B cell (primary cell): Measurements from ENCODE around the gene RIF1. TPM values are rescaled to one million over a fixed set of nuclear protein-coding genes. Genes with fewer than 3 reads are reported as not detected.

Experiments
- ATAC-seq: fragments of 200-7000 bp; cut with Tn5 transposase; one replicate; pipeline ENCODE4 v1.10.0; 2021; ENCODE audit warnings: low read depth, mild to moderate bottlenecking, moderate number of reproducible peaks, moderate library complexity
- CTCF ChIA-PET: fragments of 350-600 bp; sonication (Branson Sonifier 250); formaldehyde crosslinking; loops from one replicate; lab custom pipeline; 2021; ENCODE audit warnings: antibody characterized with exemption, inconsistent platforms; lab: Charles Lee
- POLR2A ChIA-PET: fragments of 350-600 bp; sonication (Branson Sonifier 250); formaldehyde crosslinking; loops from one replicate; lab custom pipeline; 2021; ENCODE audit warnings: antibody characterized with exemption; lab: Charles Lee
- DNase-seq: peaks from one replicate; pipeline ENCODE4 v3.0.0; 2013
- H2AFZ ChIP-seq: 2 replicates; pipeline ENCODE4 v1.6.1; 2012; ENCODE audit warnings: mild to moderate bottlenecking, low read depth, low read length; ENCODE audit not compliant: insufficient read depth, poor library complexity, severe bottlenecking
- H3K27ac ChIP-seq, 2 donors: 1 replicate in 1 of 2; 2 replicates in 1 of 2; pipeline ENCODE4 v1.5.1; 2012 to 2013; ENCODE audit warnings: low read length in 2 of 2, mild to moderate bottlenecking in 2 of 2, moderate library complexity in 1 of 2
- H3K27me3 ChIP-seq, 4 experiments: fragments of 200-600 bp in 1 of 4; sonication (generic) in 1 of 4; replicated peaks in 1 of 4; 1 replicate in 2 of 4; 2 replicates in 2 of 4; pipeline versions ENCODE4 v1.6.1 to v1.7.0; 2013 to 2016; ENCODE audit warnings: low read length in 3 of 4, mild to moderate bottlenecking in 2 of 4, mixed read lengths in 1 of 4, moderate library complexity in 1 of 4; ENCODE audit not compliant: insufficient read depth in 4 of 4, control insufficient read depth in 3 of 4; ENCODE audit errors: control extremely low read depth in 1 of 4
- H3K36me3 ChIP-seq, 2 experiments: replicated peaks in 1 of 2; 1 replicate in 1 of 2; 2 replicates in 1 of 2; pipeline versions ENCODE4 v1.6.1 to v1.7.1; 2013; ENCODE audit warnings: low read length in 1 of 2; ENCODE audit not compliant: insufficient read depth in 2 of 2, control insufficient read depth in 1 of 2; ENCODE audit errors: control extremely low read depth in 1 of 2, extremely low read depth in 1 of 2
- H3K4me1 ChIP-seq, 2 donors: fragments of 200-600 bp in 1 of 2; sonication (generic) in 1 of 2; 1 replicate in 1 of 2; 2 replicates in 1 of 2; pipeline versions ENCODE4 v1.5.1 to v1.6.1; 2013 to 2017; ENCODE audit warnings: low read length in 2 of 2; ENCODE audit not compliant: control insufficient read depth in 2 of 2, insufficient read depth in 2 of 2
- H3K4me2 ChIP-seq: replicated peaks from 2 replicates; pipeline ENCODE3; 2012; ENCODE audit warnings: mild to moderate bottlenecking, low read depth, low read length; ENCODE audit not compliant: poor library complexity, severe bottlenecking
- H3K4me3 ChIP-seq, 5 experiments: fragments of 200-600 bp in 1 of 5; sonication (generic) in 1 of 5; 1 replicate in 3 of 5; 2 replicates in 2 of 5; pipeline versions ENCODE4 v1.5.1 to v1.7.0; 2011 to 2016; ENCODE audit warnings: low read length in 4 of 5, mild to moderate bottlenecking in 4 of 5, low read depth in 2 of 5, control low read depth in 1 of 5, moderate library complexity in 1 of 5; ENCODE audit not compliant: insufficient read depth in 1 of 5; ENCODE audit errors: control extremely low read depth in 1 of 5, extremely low read depth in 1 of 5
- H3K79me2 ChIP-seq: fragments of 200-600 bp; sonication (generic); one replicate; pipeline ENCODE4 v1.6.0; 2016; ENCODE audit warnings: low read length; ENCODE audit not compliant: control insufficient read depth, insufficient read depth
- H3K9ac ChIP-seq: fragments of 200-600 bp; sonication (generic); 2 replicates; pipeline ENCODE4 v1.6.1; 2017; ENCODE audit warnings: mild to moderate bottlenecking, low read length, moderate library complexity
- H3K9me3 ChIP-seq, 3 donors: one replicate each; pipeline versions ENCODE4 v1.6.1 to v1.7.1; 2013; ENCODE audit warnings: low read length in 2 of 3; ENCODE audit not compliant: control insufficient read depth in 2 of 3, insufficient read depth in 1 of 3; ENCODE audit errors: control extremely low read depth in 1 of 3
- H4K20me1 ChIP-seq: 2 replicates; pipeline ENCODE4 v1.6.0; 2012; ENCODE audit warnings: mild to moderate bottlenecking, low read length; ENCODE audit not compliant: insufficient read depth, control insufficient read depth, poor library complexity, severe bottlenecking
- H3K27ac Mint-ChIP-seq: one replicate; pipeline ENCODE4 v1.8.0; 2021; ENCODE audit warnings: mixed read lengths
- H3K27me3 Mint-ChIP-seq: one replicate; pipeline ENCODE4 v1.8.0; 2021; ENCODE audit warnings: mixed read lengths
- H3K4me1 Mint-ChIP-seq: one replicate; pipeline ENCODE4 v1.8.0; 2021; ENCODE audit warnings: mixed read lengths
- H3K4me3 Mint-ChIP-seq: one replicate; pipeline ENCODE4 v1.8.0; 2021; ENCODE audit warnings: mixed read lengths
- H3K9me3 Mint-ChIP-seq: one replicate; pipeline ENCODE4 v1.8.0; 2022; ENCODE audit warnings: mixed read lengths; ENCODE audit not compliant: insufficient read depth
- EZH2 ChIP-seq: IDR thresholded peaks from 2 replicates; pipeline ENCODE4 v1.6.1; 2012; ENCODE audit warnings: borderline replicate concordance, low read depth, mild to moderate bottlenecking, moderate library complexity, low read length; ENCODE audit not compliant: insufficient read depth, poor library complexity, severe bottlenecking
- WGBS: methylation state at CpG from one replicate; pipeline ENCODE4 v1.1.5; 2013; ENCODE audit warnings: missing lambda C conversion rate; ENCODE audit not compliant: insufficient coverage; 5-methylcytosine and 5-hydroxymethylcytosine counted together
- intact Hi-C: fragments of 100-400 bp; cut with micrococcal nuclease; formaldehyde crosslinking; loops from one replicate; pipeline ENCODE4 v1.10.0; 2022
- polyA plus RNA-seq: library from polyadenylated mRNA; depleted of rRNA; stranded (reverse); fragments of >200 nt; gene quantifications from 2 replicates; pipeline ENCODE4 v1.2.3, GENCODE V29; 2012
- total RNA-seq, 2 donors: library from RNA; stranded (reverse); fragments of 120-200 nt in 1 of 2; gene quantifications; 1 replicate in 1 of 2; 2 replicates in 1 of 2; pipeline versions ENCODE4 v1.2.3 to v1.2.4, GENCODE V29; 2013 to 2022
- TF ChIP-seq, protein P1 (sequence below): fragments of 200-600 bp; IDR thresholded peaks from one replicate; pipeline ENCODE4 v1.8.0; 2022; ENCODE audit warnings: antibody characterized with exemption, mild to moderate bottlenecking

RIF1 gene
- total and polyA plus RNA-seq, 2 donors (not counting 1 experiment from before 2014, with no cell fraction given) = 3.3 to 60.5 TPM

DNA sequence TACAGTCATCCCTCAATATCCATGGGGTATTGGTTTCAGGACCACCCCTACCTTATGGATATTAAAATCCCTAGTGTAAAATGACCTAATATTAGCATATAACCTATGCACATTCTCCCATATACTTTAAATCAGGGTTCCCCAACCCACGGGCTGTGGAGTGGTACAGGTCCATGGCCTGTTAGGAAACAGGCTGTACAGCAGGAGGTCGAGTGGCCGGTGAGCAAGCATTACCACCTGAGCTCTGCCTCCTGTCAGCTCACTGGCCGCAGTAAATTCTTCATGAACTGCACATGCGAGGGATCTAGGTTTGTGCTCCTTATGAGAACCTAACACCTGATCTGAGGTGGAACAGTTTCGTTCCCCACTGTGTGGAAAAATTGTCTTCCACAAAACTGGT, 73.8 kb downstream of the RIF1 start:
- WGBS = 100% methylated on average over 3 of the region's 6 CpGs

DNA sequence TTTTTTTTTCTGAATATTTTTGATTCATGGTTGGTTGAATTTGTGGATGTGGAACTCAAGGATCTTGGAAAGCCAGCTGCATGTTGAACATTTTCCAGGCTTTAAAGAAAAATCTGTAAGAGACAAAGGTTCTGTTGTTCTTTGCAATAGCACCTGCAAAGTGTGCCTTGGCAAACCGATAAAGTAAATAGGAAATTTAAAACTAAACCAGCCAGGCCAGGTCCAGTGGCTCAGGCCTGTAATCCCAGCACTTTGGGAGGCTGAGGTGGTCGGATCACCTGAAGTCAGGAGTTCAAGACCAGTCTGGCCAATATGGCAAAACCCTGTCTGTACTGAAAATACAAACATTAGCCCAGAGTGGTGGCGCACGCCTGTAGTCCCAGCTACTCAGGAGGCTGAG, 74.4 kb downstream of the RIF1 start:
- no peak overlapping the region for H3K9ac ChIP-seq
- no peaks in the 10 kb centered on the region for H3K27me3 ChIP-seq
- Mint-ChIP-seq H3K27me3 (no peaks in the 10 kb centered on the region), H3K9me3 (no peaks in the 10 kb centered on the region), H3K27ac (no peak overlapping the region), H3K4me3 (no peak overlapping the region), H3K4me1 (peaks cover 6% of the 10 kb centered on the region)
- H4K20me1 ChIP-seq = no peaks in the 10 kb centered on the region
- WGBS = 95% methylated on average over 4 of the region's 4 CpGs
- TF ChIP-seq EZH2 = no peak
- TF ChIP-seq, protein P1, sequence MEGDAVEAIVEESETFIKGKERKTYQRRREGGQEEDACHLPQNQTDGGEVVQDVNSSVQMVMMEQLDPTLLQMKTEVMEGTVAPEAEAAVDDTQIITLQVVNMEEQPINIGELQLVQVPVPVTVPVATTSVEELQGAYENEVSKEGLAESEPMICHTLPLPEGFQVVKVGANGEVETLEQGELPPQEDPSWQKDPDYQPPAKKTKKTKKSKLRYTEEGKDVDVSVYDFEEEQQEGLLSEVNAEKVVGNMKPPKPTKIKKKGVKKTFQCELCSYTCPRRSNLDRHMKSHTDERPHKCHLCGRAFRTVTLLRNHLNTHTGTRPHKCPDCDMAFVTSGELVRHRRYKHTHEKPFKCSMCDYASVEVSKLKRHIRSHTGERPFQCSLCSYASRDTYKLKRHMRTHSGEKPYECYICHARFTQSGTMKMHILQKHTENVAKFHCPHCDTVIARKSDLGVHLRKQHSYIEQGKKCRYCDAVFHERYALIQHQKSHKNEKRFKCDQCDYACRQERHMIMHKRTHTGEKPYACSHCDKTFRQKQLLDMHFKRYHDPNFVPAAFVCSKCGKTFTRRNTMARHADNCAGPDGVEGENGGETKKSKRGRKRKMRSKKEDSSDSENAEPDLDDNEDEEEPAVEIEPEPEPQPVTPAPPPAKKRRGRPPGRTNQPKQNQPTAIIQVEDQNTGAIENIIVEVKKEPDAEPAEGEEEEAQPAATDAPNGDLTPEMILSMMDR = no peak
- no peak overlapping the region for H2AFZ ChIP-seq
- H3K9me3 ChIP-seq = peaks cover 0 to 3% (median 2%) of the 10 kb centered on the region in 3 donors
- H3K79me2 ChIP-seq = no peaks in the 10 kb centered on the region
- no peak overlapping the region for H3K27ac ChIP-seq
- ChIA-PET POLR2A (no interaction called here), CTCF (no interaction called here)
- H3K4me1 ChIP-seq = no peaks in the 10 kb centered on the region
- no peak overlapping the region for H3K4me2 ChIP-seq
- H3K36me3 ChIP-seq = peaks cover 0 to 18% of the 10 kb centered on the region in 2 experiments
- intact Hi-C loops = no loop called here
- H3K4me3 ChIP-seq = no peak overlapping the region
- no peak for DNase-seq
- no peak for ATAC-seq

More for the DNA sequence above, 73.8 kb downstream of the RIF1 start:
- Histone ChIP-seq H3K36me3 (peaks cover 0 to 18% of the 10 kb centered on the region in 2 experiments), H3K4me2 (no peak overlapping the region), H3K4me3 (no peak overlapping the region), H2AFZ (no peak overlapping the region), H3K27me3 (no peaks in the 10 kb centered on the region), H3K9ac (no peak overlapping the region), H4K20me1 (no peaks in the 10 kb centered on the region), H3K79me2 (no peaks in the 10 kb centered on the region), H3K27ac (no peak overlapping the region), H3K4me1 (no peaks in the 10 kb centered on the region), H3K9me3 (peaks cover 0 to 3% (median 2%) of the 10 kb centered on the region in 3 donors)
- ATAC-seq = no peak
- Mint-ChIP-seq H3K4me1 (peaks cover 6% of the 10 kb centered on the region), H3K27me3 (no peaks in the 10 kb centered on the region), H3K27ac (no peak overlapping the region), H3K9me3 (no peaks in the 10 kb centered on the region), H3K4me3 (no peak overlapping the region)
- intact Hi-C loops = no loop called here
- TF ChIP-seq, protein P1 = no peak
- TF ChIP-seq EZH2 = no peak
- ChIA-PET POLR2A (no interaction called here), CTCF (no interaction called here)
- no peak for DNase-seq
